Measurements from ENCODE around the gene SLC17A9. TPM values are rescaled to one million over a fixed set of nuclear protein-coding genes. Genes with fewer than 3 reads are reported as not detected.

Gene SLC17A9
- total RNA-seq, 1 donor from 2014 or later: 5.3 TPM

GRCh38 chr20:62987114-62987513 lies 34.6 kb downstream of the SLC17A9 start:
- Mint-ChIP-seq H3K9me3 (no peaks in the 10 kb centered on the region), H3K36me3 (no peaks in the 10 kb centered on the region), H3K4me1 (peaks cover 7% of the 10 kb centered on the region), H3K4me3 (no peak overlapping the region), H3K27ac (no peak overlapping the region), H3K27me3 (ENCODE audit: low read depth) (peaks cover 82% of the 10 kb centered on the region)
- DNase-seq (ENCODE audit: low spot score in 2 of 2, unreplicated experiment in 2 of 2): no peak
- TF ChIP-seq CTCF (IDR thresholded peaks at IDR 0.05; ENCODE audit: unreplicated experiment): no peak

GRCh38 chr20:62989201-62989601 lies 36.7 kb downstream of the SLC17A9 start:
- H3K27ac Mint-ChIP-seq: no peak overlapping the region
- no peak for DNase-seq (ENCODE audit: low spot score in 2 of 2, unreplicated experiment in 2 of 2)
- no peaks in the 10 kb centered on the region for H3K36me3 Mint-ChIP-seq
- H3K4me3 Mint-ChIP-seq: no peak overlapping the region
- H3K4me1 Mint-ChIP-seq: peaks cover 7% of the 10 kb centered on the region
- no peaks in the 10 kb centered on the region for H3K9me3 Mint-ChIP-seq
- H3K27me3 Mint-ChIP-seq (ENCODE audit: low read depth): peaks cover 78% of the 10 kb centered on the region
- TF ChIP-seq CTCF (IDR thresholded peaks at IDR 0.05; ENCODE audit: unreplicated experiment): no peak

DNA sequence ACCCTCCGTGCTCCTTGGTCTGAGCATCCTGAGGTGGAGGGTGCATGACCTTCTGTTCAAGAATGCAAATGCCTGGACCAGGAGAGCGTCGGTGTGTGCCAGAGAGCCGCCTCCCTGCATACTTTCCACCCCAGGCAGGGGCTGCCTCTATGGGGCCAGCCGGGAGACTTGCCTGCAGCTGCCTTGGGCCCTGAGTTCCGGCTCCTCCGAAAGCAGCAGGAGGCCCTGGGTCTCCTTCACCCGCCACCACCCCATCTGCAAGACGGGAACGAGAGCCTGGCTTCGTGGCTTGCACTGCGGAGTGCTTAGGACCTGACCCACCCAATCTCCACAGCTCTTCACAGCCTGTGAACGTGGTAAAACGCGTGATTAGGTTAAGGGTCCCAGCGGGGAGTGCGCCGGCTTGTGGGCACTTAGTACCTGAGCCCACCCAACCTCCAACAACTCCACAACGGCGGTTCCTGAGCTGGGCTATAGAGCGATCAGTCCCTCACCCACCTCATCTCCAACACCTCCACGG lies 37.9 kb downstream of the SLC17A9 start:
- no peaks in the 10 kb centered on the region for H3K4me1 Mint-ChIP-seq
- no peaks in the 10 kb centered on the region for H3K9me3 Mint-ChIP-seq
- H3K27me3 Mint-ChIP-seq (ENCODE audit: low read depth): peaks cover 79% of the 10 kb centered on the region
- H3K36me3 Mint-ChIP-seq: no peaks in the 10 kb centered on the region
- no peak overlapping the region for H3K4me3 Mint-ChIP-seq
- TF ChIP-seq CTCF (IDR thresholded peaks at IDR 0.05; ENCODE audit: unreplicated experiment): no peak
- DNase-seq (ENCODE audit: low spot score in 2 of 2, unreplicated experiment in 2 of 2): no peak
- no peak overlapping the region for H3K27ac Mint-ChIP-seq

DNA sequence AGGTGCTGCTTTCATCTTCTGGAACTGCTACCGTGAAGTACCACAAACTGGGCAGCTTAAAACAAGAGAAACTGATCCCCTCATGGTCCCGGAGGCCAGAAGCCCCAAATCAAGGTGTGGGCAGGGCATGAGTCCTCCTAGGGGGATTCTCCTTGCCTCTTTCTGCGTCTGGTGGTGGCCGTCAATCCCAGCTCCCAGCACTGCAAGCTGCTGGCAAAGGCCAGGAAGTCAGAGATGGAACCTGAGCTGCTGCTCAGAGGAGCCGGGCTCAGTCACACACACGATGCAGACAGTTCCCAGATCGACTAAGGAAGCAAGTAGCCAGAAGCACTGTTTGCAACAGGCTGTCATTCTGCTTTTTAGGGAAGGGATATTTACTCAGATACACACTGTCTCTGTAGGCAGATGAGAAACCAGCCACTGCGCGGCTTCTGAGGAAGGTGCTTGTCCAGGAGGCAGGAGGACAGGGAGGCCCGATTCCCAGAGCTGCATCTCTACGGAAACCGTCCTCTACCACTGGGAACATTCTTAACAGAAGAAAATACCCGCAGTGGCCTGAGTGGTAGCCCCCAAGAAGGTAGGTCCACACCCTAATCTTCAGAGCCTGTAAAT lies 38.8 kb downstream of the SLC17A9 start:
- no peak for TF ChIP-seq CTCF (IDR thresholded peaks at IDR 0.05; ENCODE audit: unreplicated experiment)
- peaks cover 82% of the 10 kb centered on the region for H3K27me3 Mint-ChIP-seq (ENCODE audit: low read depth)
- no peak overlapping the region for H3K4me3 Mint-ChIP-seq
- H3K27ac Mint-ChIP-seq: no peak overlapping the region
- no peak for DNase-seq (ENCODE audit: low spot score in 2 of 2, unreplicated experiment in 2 of 2)
- H3K9me3 Mint-ChIP-seq: no peaks in the 10 kb centered on the region
- no peaks in the 10 kb centered on the region for H3K4me1 Mint-ChIP-seq
- H3K36me3 Mint-ChIP-seq: no peaks in the 10 kb centered on the region

- H3K36me3 Mint-ChIP-seq: no peaks in the 10 kb centered on the region
These were observed 39.4 kb downstream of the SLC17A9 start for GRCh38 chr20:62991863-62992262.

More at GRCh38 chr20:62991863-62992262, 39.4 kb downstream of the SLC17A9 start:
- no peak for TF ChIP-seq CTCF (IDR thresholded peaks at IDR 0.05; ENCODE audit: unreplicated experiment)
- DNase-seq (ENCODE audit: low spot score in 2 of 2, unreplicated experiment in 2 of 2): no peak
- H3K9me3 Mint-ChIP-seq: no peaks in the 10 kb centered on the region
- peaks cover 84% of the 10 kb centered on the region for H3K27me3 Mint-ChIP-seq (ENCODE audit: low read depth)
- H3K27ac Mint-ChIP-seq: no peak overlapping the region
- H3K4me1 Mint-ChIP-seq: no peaks in the 10 kb centered on the region
- no peak overlapping the region for H3K4me3 Mint-ChIP-seq
